ENCODE data around the gene BDP1. TPM values are rescaled to one million over a fixed set of nuclear protein-coding genes. Genes with fewer than 3 reads are reported as not detected.

BDP1 gene
- total and polyA plus RNA-seq, 10 donors = 9.0 to 49.9 (median 30.5) TPM

DNA sequence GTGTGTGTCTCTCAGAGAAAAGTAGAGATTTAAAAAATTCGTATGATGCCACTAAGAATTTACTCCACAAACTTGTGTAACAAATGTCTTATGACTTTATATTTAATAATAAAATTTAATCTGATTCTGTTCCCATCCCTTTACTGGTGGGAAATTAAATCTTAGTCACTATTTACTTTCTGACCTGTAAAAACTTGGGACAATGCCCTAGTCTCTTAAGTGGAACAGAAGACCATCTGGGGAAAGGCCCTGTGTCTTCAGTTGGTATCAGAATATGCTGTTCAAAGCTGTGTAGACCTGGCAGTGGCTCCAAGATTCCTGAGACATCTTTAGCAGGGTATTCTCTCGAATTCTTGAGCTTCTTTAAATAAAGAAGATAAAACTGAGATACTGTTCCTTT lies 2.6 kb upstream of the BDP1 start:
- TF ChIP-seq, protein P1, sequence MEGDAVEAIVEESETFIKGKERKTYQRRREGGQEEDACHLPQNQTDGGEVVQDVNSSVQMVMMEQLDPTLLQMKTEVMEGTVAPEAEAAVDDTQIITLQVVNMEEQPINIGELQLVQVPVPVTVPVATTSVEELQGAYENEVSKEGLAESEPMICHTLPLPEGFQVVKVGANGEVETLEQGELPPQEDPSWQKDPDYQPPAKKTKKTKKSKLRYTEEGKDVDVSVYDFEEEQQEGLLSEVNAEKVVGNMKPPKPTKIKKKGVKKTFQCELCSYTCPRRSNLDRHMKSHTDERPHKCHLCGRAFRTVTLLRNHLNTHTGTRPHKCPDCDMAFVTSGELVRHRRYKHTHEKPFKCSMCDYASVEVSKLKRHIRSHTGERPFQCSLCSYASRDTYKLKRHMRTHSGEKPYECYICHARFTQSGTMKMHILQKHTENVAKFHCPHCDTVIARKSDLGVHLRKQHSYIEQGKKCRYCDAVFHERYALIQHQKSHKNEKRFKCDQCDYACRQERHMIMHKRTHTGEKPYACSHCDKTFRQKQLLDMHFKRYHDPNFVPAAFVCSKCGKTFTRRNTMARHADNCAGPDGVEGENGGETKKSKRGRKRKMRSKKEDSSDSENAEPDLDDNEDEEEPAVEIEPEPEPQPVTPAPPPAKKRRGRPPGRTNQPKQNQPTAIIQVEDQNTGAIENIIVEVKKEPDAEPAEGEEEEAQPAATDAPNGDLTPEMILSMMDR (IDR thresholded peaks at IDR 0.05 in 8 of 11, conservative IDR thresholded peaks at IDR 0.05 in 3 of 11) = no peak
- TF ChIP-seq POLR2AphosphoS5 (IDR thresholded peaks at IDR 0.05) = no peak
- no peak for TF ChIP-seq POLR2A (IDR thresholded peaks at IDR 0.05)
- Histone ChIP-seq H3K4me3 (no peak overlapping the region), H3K27ac (no peak overlapping the region), H3K9me3 (no peaks in the 10 kb centered on the region), H3K36me3 (no peaks in the 10 kb centered on the region), H3K4me1 (peaks cover 13 to 29% (median 23%) of the 10 kb centered on the region in 6 donors), H3K27me3 (replicated peaks in 1 of 7) (peaks cover 0 to 27% (median 4%) of the 10 kb centered on the region in 7 donors)
- DNase-seq = no peak
- 46 to 61% (median 53%) methylated on average over 2 of the region's 2 CpGs for WGBS, 5 donors
- intact Hi-C loops (cut with DNase I; ENCODE audit: low total_unique reads) = no loop called here

DNA sequence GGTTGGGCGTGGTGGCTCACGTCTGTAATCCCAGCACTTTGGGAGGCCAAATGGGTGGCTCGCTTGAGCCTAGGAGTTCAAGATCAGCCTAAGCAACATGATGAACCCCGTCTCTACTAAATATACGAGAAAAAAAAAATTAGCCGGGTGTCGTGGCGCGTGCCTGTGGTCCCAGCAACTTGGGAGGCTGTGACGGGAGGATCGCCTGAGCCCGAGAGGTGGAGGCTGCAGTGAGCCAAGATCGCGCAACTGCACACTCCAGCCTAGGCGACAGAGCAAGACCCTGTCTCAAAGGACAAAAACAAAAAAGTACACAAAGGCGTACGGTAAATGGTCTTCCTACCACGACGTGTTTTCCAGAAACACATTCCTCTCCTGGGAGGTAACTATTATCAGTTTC lies 538 bp upstream of the BDP1 start:
- TF ChIP-seq, protein P1 (IDR thresholded peaks at IDR 0.05 in 8 of 11, conservative IDR thresholded peaks at IDR 0.05 in 3 of 11) = no peak
- no peak for TF ChIP-seq POLR2A (IDR thresholded peaks at IDR 0.05)
- no peak for TF ChIP-seq POLR2AphosphoS5 (IDR thresholded peaks at IDR 0.05)
- peak overlapping the region in 6 of 8 donors; percentile 88 to 96 (median 95) for H3K27ac ChIP-seq
- 69 to 75% (median 70%) methylated on average over 19 of the region's 19 CpGs for WGBS, 5 donors
- DNase-seq = peak; percentile 82
- intact Hi-C loops (cut with DNase I; ENCODE audit: low total_unique reads) = no loop called here
- peak overlapping the region; percentile 92 to 99 (median 96) for H3K4me3 ChIP-seq
- no peaks in the 10 kb centered on the region for H3K9me3 ChIP-seq
- H3K27me3 ChIP-seq (replicated peaks in 1 of 7) = peaks cover 0 to 27% (median 4%) of the 10 kb centered on the region in 7 donors
- H3K4me1 ChIP-seq = peaks cover 13 to 37% (median 24%) of the 10 kb centered on the region in 6 donors
- H3K36me3 ChIP-seq = peaks cover 0 to 16% (median 13%) of the 10 kb centered on the region in 6 donors

DNA sequence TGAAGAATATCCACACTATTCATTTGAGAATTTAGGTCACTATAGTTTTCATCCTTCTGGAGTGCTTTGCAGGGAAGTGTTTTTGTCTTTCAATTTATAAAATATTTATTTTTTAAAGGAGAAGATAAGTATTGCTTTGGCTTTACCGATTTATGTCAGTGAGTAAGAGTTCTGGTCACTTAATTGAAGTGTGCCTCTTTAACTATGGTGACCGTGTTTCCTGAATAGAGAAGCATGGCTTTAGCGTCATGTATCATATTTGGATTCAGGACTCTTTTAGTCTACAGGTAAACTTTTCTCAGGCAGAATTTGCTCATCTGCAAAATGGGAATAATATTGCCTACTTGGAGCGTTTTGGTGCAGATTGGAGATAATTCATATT lies 902 bp downstream of the BDP1 start:
- TF ChIP-seq, protein P1 (IDR thresholded peaks at IDR 0.05 in 8 of 11, conservative IDR thresholded peaks at IDR 0.05 in 3 of 11) = no peak
- no peak for TF ChIP-seq POLR2AphosphoS5 (IDR thresholded peaks at IDR 0.05)
- no peak for TF ChIP-seq POLR2A (IDR thresholded peaks at IDR 0.05)
- peaks cover 0 to 31% (median 26%) of the 10 kb centered on the region in 6 donors for H3K36me3 ChIP-seq
- no peak for DNase-seq
- peak overlapping the region; percentile 92 to 99 (median 96) for H3K4me3 ChIP-seq
- H3K27me3 ChIP-seq (replicated peaks in 1 of 7) = peaks cover 0 to 13% (median 0%) of the 10 kb centered on the region in 7 donors
- no peaks in the 10 kb centered on the region for H3K9me3 ChIP-seq
- H3K4me1 ChIP-seq = peaks cover 13 to 40% (median 24%) of the 10 kb centered on the region in 6 donors
- peak overlapping the region; percentile 88 to 96 (median 94) for H3K27ac ChIP-seq
- intact Hi-C loops (cut with DNase I; ENCODE audit: low total_unique reads) = no loop called here
- WGBS, 5 donors = 3 to 5% (median 4%) methylated on average over 4 of the region's 4 CpGs

DNA sequence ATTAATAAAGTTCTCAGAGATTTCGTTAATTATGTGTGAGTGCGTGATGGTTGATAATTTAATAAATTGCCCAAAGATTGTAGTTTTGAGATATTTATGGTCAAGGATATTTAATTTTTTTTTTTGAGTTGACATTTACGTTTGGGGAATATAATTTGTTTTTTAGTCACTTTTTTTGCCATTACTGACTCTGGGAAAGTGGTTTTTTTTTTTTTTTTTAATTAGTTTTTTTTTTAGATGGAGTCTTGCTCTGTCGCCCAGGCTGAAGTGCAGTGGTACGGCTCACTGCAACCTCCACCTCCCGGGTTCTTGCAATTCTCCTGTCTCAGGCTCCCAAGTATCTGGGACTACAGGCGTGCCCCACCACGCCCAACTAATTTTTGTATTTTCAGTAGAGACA lies 1.7 kb downstream of the BDP1 start:
- no peaks in the 10 kb centered on the region for H3K9me3 ChIP-seq
- no peak overlapping the region for H3K27ac ChIP-seq
- intact Hi-C loops (cut with DNase I; ENCODE audit: low total_unique reads) = no loop called here
- H3K27me3 ChIP-seq (replicated peaks in 1 of 7) = peaks cover 0 to 5% (median 0%) of the 10 kb centered on the region in 7 donors
- TF ChIP-seq POLR2A (IDR thresholded peaks at IDR 0.05) (no peak), POLR2AphosphoS5 (IDR thresholded peaks at IDR 0.05) (no peak)
- TF ChIP-seq, protein P1 (IDR thresholded peaks at IDR 0.05 in 8 of 11, conservative IDR thresholded peaks at IDR 0.05 in 3 of 11) = no peak
- WGBS, 5 donors = 84 to 95% (median 90%) methylated on average over 8 of the region's 8 CpGs
- peaks cover 0 to 38% (median 33%) of the 10 kb centered on the region in 6 donors for H3K36me3 ChIP-seq
- peak overlapping the region in 4 of 8 donors; percentile 92 to 97 (median 94) for H3K4me3 ChIP-seq
- peaks cover 13 to 40% (median 24%) of the 10 kb centered on the region in 6 donors for H3K4me1 ChIP-seq
- DNase-seq = no peak
